ENCODE measurements around the gene DPEP1.

DPEP1 gene

DNA sequence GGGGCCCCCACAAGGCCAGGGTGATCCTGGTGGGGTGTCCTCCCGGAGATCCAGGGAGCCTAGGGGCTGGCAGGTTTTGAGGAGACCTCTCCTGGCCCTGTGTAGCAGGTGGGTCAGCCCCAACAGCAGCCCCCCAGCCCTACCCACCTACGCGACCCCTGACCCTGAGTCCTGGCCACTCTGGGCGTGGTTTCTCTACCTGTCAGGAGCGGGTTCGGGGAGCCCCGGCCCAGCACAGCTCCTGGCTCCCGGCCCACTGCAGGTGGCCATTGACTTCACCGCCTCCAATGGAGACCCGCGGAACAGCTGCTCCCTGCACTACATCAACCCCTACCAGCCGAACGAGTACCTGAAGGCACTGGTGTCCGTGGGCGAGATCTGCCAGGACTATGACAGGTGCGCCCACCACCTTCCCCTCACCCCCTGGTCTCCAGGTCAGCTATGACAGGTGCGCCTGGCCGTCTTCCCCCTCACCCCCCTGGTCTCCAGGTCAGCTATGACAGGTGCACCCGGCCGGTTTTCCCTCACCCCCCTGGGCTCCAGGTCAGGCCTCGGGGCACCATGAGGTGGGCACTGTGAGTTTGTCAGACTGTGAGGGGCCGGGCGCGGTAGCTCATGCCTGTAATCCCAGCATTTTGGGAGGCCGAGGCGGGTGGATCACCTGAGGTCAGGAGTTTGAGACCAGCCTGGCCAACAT, 24.9 kb upstream of the DPEP1 start:
- Histone ChIP-seq H3K27me3 (ENCODE audit: control insufficient read depth, insufficient read depth, low read length) (no peaks in the 10 kb centered on the region), H3K4me3 (ENCODE audit: low read depth, low read length) (no peak overlapping the region), H3K9ac (ENCODE audit: low read depth, low read length) (no peak overlapping the region), H3K9me3 (ENCODE audit: control insufficient read depth, insufficient read depth, low read length) (peaks cover 12% of the 10 kb centered on the region), H3K4me1 (ENCODE audit: control insufficient read depth, insufficient read depth, low read length) (no peaks in the 10 kb centered on the region), H3K27ac (ENCODE audit: low read depth, low read length) (no peak overlapping the region), H3K36me3 (ENCODE audit: control insufficient read depth, insufficient read depth, low read length) (peaks cover 16% of the 10 kb centered on the region)

- H3K9ac ChIP-seq (ENCODE audit: low read depth, low read length), result no peak overlapping the region
- no peaks in the 10 kb centered on the region for H3K4me1 ChIP-seq (ENCODE audit: control insufficient read depth, insufficient read depth, low read length)
- peaks cover 12% of the 10 kb centered on the region for H3K9me3 ChIP-seq (ENCODE audit: control insufficient read depth, insufficient read depth, low read length)
- no peaks in the 10 kb centered on the region for H3K27me3 ChIP-seq (ENCODE audit: control insufficient read depth, insufficient read depth, low read length)
- H3K36me3 ChIP-seq (ENCODE audit: control insufficient read depth, insufficient read depth, low read length), result peaks cover 10% of the 10 kb centered on the region
- H3K4me3 ChIP-seq (ENCODE audit: low read depth, low read length), result no peak overlapping the region
- H3K27ac ChIP-seq (ENCODE audit: low read depth, low read length), result no peak overlapping the region
Observed at GRCh38 chr16:89589241-89589926, 24.1 kb upstream of the DPEP1 start.

DNA sequence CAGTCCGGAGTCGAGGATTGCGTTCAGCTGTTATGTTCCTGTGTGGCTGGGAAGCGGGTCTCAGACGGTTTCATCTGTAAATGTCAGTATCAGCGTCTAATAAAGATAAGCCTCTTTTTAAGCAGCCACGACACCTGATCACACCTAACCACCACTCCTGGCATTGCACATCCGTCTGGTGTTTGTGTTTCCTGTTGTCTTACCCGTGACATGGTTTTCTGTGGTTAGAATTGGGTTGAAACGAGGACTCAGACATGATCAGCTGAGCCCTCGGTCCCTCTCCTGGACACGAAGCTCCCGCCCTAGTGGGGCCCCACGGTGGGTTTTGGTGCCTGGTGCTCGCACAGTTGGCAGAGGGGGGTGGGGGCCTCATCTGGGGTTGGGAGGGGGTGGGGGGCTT, 19.6 kb upstream of the DPEP1 start:
- Histone ChIP-seq H3K36me3 (ENCODE audit: control insufficient read depth, insufficient read depth, low read length) (peaks cover 9% of the 10 kb centered on the region), H3K27me3 (ENCODE audit: control insufficient read depth, insufficient read depth, low read length) (no peaks in the 10 kb centered on the region), H3K4me1 (ENCODE audit: control insufficient read depth, insufficient read depth, low read length) (no peaks in the 10 kb centered on the region), H3K9me3 (ENCODE audit: control insufficient read depth, insufficient read depth, low read length) (no peaks in the 10 kb centered on the region), H3K4me3 (ENCODE audit: low read depth, low read length) (no peak overlapping the region), H3K9ac (ENCODE audit: low read depth, low read length) (no peak overlapping the region), H3K27ac (ENCODE audit: low read depth, low read length) (no peak overlapping the region)

DNA sequence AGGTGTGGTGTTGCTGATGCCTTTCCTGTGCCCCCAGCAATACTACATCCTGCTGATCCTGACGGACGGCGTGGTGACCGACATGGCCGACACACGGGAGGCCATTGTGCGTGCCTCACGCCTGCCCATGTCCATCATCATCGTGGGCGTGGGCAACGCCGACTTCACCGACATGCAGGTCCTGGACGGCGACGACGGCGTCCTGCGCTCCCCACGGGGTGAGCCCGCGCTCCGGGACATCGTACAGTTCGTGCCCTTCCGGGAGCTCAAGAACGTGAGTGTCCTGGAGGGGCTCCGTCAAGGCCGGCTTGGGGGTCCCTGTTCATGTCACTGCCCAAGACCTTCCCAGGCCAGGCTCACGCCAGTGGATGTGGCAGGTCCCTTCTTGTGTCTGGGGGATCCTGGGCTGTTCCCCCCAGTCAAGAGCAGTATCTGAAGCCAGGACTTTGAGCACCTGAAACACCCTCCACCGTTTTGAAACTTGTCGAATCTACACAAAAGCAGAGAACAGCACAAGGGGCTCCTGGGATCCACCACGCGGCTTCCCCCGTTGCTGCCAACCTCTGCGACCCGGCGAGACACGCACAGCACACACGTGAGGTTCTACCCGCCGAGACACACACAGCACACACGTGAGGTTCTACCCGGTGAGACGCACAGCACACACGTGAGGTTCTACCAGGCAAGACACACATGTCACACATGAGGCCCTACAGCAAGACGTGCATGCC, 17.9 kb upstream of the DPEP1 start:
- Histone ChIP-seq H3K27me3 (ENCODE audit: control insufficient read depth, insufficient read depth, low read length) (no peaks in the 10 kb centered on the region), H3K4me3 (ENCODE audit: low read depth, low read length) (no peak overlapping the region), H3K9me3 (ENCODE audit: control insufficient read depth, insufficient read depth, low read length) (no peaks in the 10 kb centered on the region), H3K4me1 (ENCODE audit: control insufficient read depth, insufficient read depth, low read length) (no peaks in the 10 kb centered on the region), H3K36me3 (ENCODE audit: control insufficient read depth, insufficient read depth, low read length) (peaks cover 4% of the 10 kb centered on the region; the same call in 1 of the 2 replicates), H3K27ac (ENCODE audit: low read depth, low read length) (no peak overlapping the region), H3K9ac (ENCODE audit: low read depth, low read length) (no peak overlapping the region)

GRCh38 chr16:89596061-89596689, 17.3 kb upstream of the DPEP1 start:
- no peaks in the 10 kb centered on the region for H3K4me1 ChIP-seq (ENCODE audit: control insufficient read depth, insufficient read depth, low read length)
- no peak overlapping the region for H3K4me3 ChIP-seq (ENCODE audit: low read depth, low read length)
- H3K9ac ChIP-seq (ENCODE audit: low read depth, low read length), result no peak overlapping the region
- no peak overlapping the region for H3K27ac ChIP-seq (ENCODE audit: low read depth, low read length)
- H3K36me3 ChIP-seq (ENCODE audit: control insufficient read depth, insufficient read depth, low read length), result peaks cover 4% of the 10 kb centered on the region; the same call in 1 of the 2 replicates
- H3K9me3 ChIP-seq (ENCODE audit: control insufficient read depth, insufficient read depth, low read length), result no peaks in the 10 kb centered on the region
- H3K27me3 ChIP-seq (ENCODE audit: control insufficient read depth, insufficient read depth, low read length), result no peaks in the 10 kb centered on the region

DNA sequence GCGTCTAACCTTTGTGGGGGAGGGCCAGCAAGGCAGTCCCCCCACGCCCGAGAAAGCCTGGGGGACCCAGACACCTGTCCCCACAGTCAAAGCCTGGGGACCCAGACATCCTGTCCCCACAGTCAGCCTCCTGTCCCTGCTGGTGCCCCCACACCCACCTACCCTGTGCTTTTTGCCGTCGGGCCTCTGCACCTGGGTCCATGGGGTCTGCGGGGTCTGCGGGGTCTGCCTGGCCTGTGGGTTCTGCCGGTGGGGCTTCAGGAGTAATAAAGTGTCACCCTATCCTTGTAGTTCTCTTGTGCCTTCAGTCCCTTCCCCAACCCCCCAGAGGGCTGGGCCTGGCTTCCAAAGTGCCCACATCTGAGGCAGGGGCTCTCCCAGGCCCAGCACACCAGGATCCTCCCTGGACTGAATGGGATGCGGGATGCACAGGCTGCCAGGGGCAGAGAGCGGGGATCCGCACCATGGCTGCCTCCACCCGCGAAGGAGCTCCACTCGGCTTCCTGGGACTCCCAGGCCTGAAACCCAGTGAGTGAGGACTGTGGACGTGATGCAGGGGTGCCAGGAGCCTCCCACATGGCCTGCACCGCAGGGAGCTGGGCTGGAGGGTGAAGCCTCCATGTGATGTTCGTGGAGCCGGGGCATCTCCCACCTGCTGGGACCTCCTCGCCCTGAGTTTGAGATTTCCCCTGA, 16.3 kb upstream of the DPEP1 start:
- H3K4me1 ChIP-seq (ENCODE audit: control insufficient read depth, insufficient read depth, low read length), result no peaks in the 10 kb centered on the region
- H3K9me3 ChIP-seq (ENCODE audit: control insufficient read depth, insufficient read depth, low read length), result no peaks in the 10 kb centered on the region
- H3K27me3 ChIP-seq (ENCODE audit: control insufficient read depth, insufficient read depth, low read length), result no peaks in the 10 kb centered on the region
- H3K4me3 ChIP-seq (ENCODE audit: low read depth, low read length), result no peak overlapping the region
- H3K36me3 ChIP-seq (ENCODE audit: control insufficient read depth, insufficient read depth, low read length), result peaks cover 4% of the 10 kb centered on the region; the same call in 1 of the 2 replicates
- no peak overlapping the region for H3K9ac ChIP-seq (ENCODE audit: low read depth, low read length)
- no peak overlapping the region for H3K27ac ChIP-seq (ENCODE audit: low read depth, low read length)

GRCh38 chr16:89598199-89598598, 15.2 kb upstream of the DPEP1 start:
- no peak overlapping the region for H3K4me3 ChIP-seq (ENCODE audit: low read depth, low read length)
- no peak overlapping the region for H3K27ac ChIP-seq (ENCODE audit: low read depth, low read length)
- H3K9me3 ChIP-seq (ENCODE audit: control insufficient read depth, insufficient read depth, low read length), result no peaks in the 10 kb centered on the region
- H3K36me3 ChIP-seq (ENCODE audit: control insufficient read depth, insufficient read depth, low read length), result peaks cover 4% of the 10 kb centered on the region; the same call in 1 of the 2 replicates
- no peaks in the 10 kb centered on the region for H3K27me3 ChIP-seq (ENCODE audit: control insufficient read depth, insufficient read depth, low read length)
- no peak overlapping the region for H3K9ac ChIP-seq (ENCODE audit: low read depth, low read length)
- H3K4me1 ChIP-seq (ENCODE audit: control insufficient read depth, insufficient read depth, low read length), result no peaks in the 10 kb centered on the region

DNA sequence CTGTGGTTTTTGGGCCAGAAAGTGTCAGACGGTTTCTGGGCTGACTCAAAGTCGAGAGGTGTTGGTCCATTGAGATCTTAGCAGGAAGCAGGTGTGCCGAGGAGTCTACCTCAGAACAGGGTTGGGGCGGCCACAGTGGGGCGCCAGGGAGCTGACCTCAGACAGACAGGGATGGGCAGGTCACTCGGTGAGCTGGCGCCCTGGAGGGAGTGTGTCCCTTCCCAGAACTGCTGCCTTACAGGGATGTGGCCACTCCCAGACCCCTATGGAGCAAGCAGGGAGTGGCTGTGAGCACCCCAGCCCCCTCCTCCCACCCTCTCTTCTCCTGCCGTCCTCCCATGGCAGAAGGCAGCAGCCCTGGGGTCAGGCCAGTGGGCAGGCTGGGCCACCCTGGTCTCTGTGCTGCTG, 14.0 kb upstream of the DPEP1 start:
- H3K27ac ChIP-seq (ENCODE audit: low read depth, low read length), result no peak overlapping the region
- no peaks in the 10 kb centered on the region for H3K27me3 ChIP-seq (ENCODE audit: control insufficient read depth, insufficient read depth, low read length)
- H3K4me3 ChIP-seq (ENCODE audit: low read depth, low read length), result no peak overlapping the region
- peaks cover 4% of the 10 kb centered on the region; the same call in 1 of the 2 replicates for H3K36me3 ChIP-seq (ENCODE audit: control insufficient read depth, insufficient read depth, low read length)
- no peak overlapping the region for H3K9ac ChIP-seq (ENCODE audit: low read depth, low read length)
- no peaks in the 10 kb centered on the region for H3K9me3 ChIP-seq (ENCODE audit: control insufficient read depth, insufficient read depth, low read length)
- H3K4me1 ChIP-seq (ENCODE audit: control insufficient read depth, insufficient read depth, low read length), result no peaks in the 10 kb centered on the region

DNA sequence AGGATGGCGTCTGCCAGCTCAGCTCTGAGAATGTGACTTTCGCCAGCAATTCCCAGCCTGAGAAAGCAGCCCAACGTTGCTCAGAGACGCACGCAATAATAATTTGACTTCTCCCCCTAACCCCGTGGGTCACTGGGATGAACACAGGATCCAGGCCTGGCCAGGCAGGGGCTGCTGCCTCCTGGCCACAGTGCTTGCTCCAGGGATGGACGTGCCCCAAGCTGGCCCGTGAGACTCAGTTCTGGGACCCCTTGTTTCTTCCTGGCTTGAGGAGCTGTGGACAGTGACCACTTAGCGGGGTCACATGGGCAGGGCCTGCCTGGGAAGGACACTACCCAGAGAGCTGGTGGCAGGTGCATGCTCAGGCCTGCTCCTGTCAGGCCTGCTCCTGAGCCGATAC, 13.5 kb upstream of the DPEP1 start:
- Histone ChIP-seq H3K36me3 (ENCODE audit: control insufficient read depth, insufficient read depth, low read length) (peaks cover 4% of the 10 kb centered on the region; the same call in 1 of the 2 replicates), H3K27ac (ENCODE audit: low read depth, low read length) (no peak overlapping the region), H3K9ac (ENCODE audit: low read depth, low read length) (no peak overlapping the region), H3K27me3 (ENCODE audit: control insufficient read depth, insufficient read depth, low read length) (no peaks in the 10 kb centered on the region), H3K4me3 (ENCODE audit: low read depth, low read length) (no peak overlapping the region), H3K4me1 (ENCODE audit: control insufficient read depth, insufficient read depth, low read length) (no peaks in the 10 kb centered on the region), H3K9me3 (ENCODE audit: control insufficient read depth, insufficient read depth, low read length) (no peaks in the 10 kb centered on the region)

- Histone ChIP-seq H3K27ac (ENCODE audit: low read depth, low read length) (no peak overlapping the region), H3K36me3 (ENCODE audit: control insufficient read depth, insufficient read depth, low read length) (peaks cover 4% of the 10 kb centered on the region; the same call in 1 of the 2 replicates)
Observed at GRCh38 chr16:89600427-89600826, 13.0 kb upstream of the DPEP1 start.

More at GRCh38 chr16:89600427-89600826, 13.0 kb upstream of the DPEP1 start:
- H3K4me1 ChIP-seq (ENCODE audit: control insufficient read depth, insufficient read depth, low read length), result no peaks in the 10 kb centered on the region
- H3K9me3 ChIP-seq (ENCODE audit: control insufficient read depth, insufficient read depth, low read length), result no peaks in the 10 kb centered on the region
- H3K4me3 ChIP-seq (ENCODE audit: low read depth, low read length), result no peak overlapping the region
- H3K9ac ChIP-seq (ENCODE audit: low read depth, low read length), result no peak overlapping the region
- no peaks in the 10 kb centered on the region for H3K27me3 ChIP-seq (ENCODE audit: control insufficient read depth, insufficient read depth, low read length)

Measured in HUES48 (cell line).